Endothelial cell of umbilical vein (primary cell): ENCODE data around the gene ULBP2. TPM values are rescaled to one million over a fixed set of nuclear protein-coding genes. Genes with fewer than 3 reads are reported as not detected.

Experiments used
- BruUV-seq: library from RNA; stranded (reverse); fragments of 400-500 nt; replicated peaks from 2 replicates; lab custom pipeline; 2021; lab: Mats Ljungman, UMichigan
- CTCF ChIA-PET: fragments of 300-600, 350-600 bp; sonication (Branson Sonifier 250); formaldehyde crosslinking; loops from one replicate; lab custom pipeline; 2021; ENCODE audit warnings: antibody characterized with exemption, inconsistent platforms; lab: Charles Lee
- POLR2A ChIA-PET: fragments of 300-600, 350-600 bp; sonication (Branson Sonifier 250); formaldehyde crosslinking; loops from one replicate; lab custom pipeline; 2021; ENCODE audit warnings: antibody characterized with exemption, inconsistent platforms; lab: Charles Lee
- DNase-seq: peaks from one replicate; pipeline ENCODE4 v3.0.0-alpha.2; 2011; ENCODE audit warnings: low read depth, low spot score
- FAIRE-seq: peaks from 2 replicates; lab custom pipeline; 2011; peaks lifted over from hg19 to GRCh38; lab: Jason Lieb, UNC
- H2AFZ ChIP-seq: 2 replicates; pipeline ENCODE4 v1.6.0; 2012; ENCODE audit warnings: low read depth, low read length, control low read depth, inconsistent platforms
- H3K27ac ChIP-seq: 2 replicates; pipeline ENCODE4 v1.5.1; 2011; ENCODE audit warnings: low read depth, mild to moderate bottlenecking, control low read depth, low read length, moderate library complexity; ENCODE audit not compliant: insufficient read depth
- H3K27me3 ChIP-seq, 2 experiments: 2 replicates each; pipeline versions ENCODE4 v1.6.0 to v1.6.1; 2011; ENCODE audit warnings: low read length in 2 of 2, mixed read lengths in 1 of 2; ENCODE audit not compliant: control insufficient read depth in 2 of 2, insufficient read depth in 2 of 2
- H3K36me3 ChIP-seq, 2 experiments: 2 replicates in 1 of 2; 3 replicates in 1 of 2; pipeline ENCODE4 v1.5.1; 2011; ENCODE audit warnings: low read length in 2 of 2, mild to moderate bottlenecking in 1 of 2, moderate library complexity in 1 of 2; ENCODE audit not compliant: control insufficient read depth in 2 of 2, insufficient read depth in 2 of 2; ENCODE audit errors: extremely low read depth in 1 of 2
- H3K4me1 ChIP-seq: 3 replicates; pipeline ENCODE4 v1.5.1; 2011; ENCODE audit warnings: mild to moderate bottlenecking, low read length; ENCODE audit not compliant: control insufficient read depth, insufficient read depth; ENCODE audit errors: extremely low read depth
- H3K4me2 ChIP-seq: 2 replicates; pipeline ENCODE4 v1.6.1; 2011; ENCODE audit warnings: low read length, control low read depth, mixed read lengths; ENCODE audit not compliant: insufficient read depth
- H3K4me3 ChIP-seq, 3 experiments: fragments of 200-600 bp in 1 of 3; sonication (generic), shearing (Covaris generic) in 1 of 3; replicated peaks in 1 of 3; 2 replicates each; pipeline ENCODE4 v1.5.1; 2011 to 2016; ENCODE audit warnings: control low read depth in 3 of 3, low read length in 3 of 3, mild to moderate bottlenecking in 2 of 3, inconsistent platforms in 1 of 3, low read depth in 1 of 3, moderate library complexity in 1 of 3; ENCODE audit not compliant: insufficient read depth in 1 of 3
- H3K79me2 ChIP-seq: 2 replicates; pipeline ENCODE4 v1.6.0; 2012; ENCODE audit warnings: low read length, inconsistent platforms; ENCODE audit not compliant: control insufficient read depth, insufficient read depth
- H3K9ac ChIP-seq: replicated peaks from 2 replicates; pipeline ENCODE3; 2011; ENCODE audit warnings: low read length, control low read depth; ENCODE audit not compliant: insufficient read depth; ENCODE audit errors: extremely low read depth
- H3K9me1 ChIP-seq: replicated peaks from 3 replicates; pipeline ENCODE4 v1.6.0; 2011; ENCODE audit warnings: mild to moderate bottlenecking, low read length; ENCODE audit not compliant: control insufficient read depth, insufficient read depth; ENCODE audit errors: extremely low read depth
- H3K9me3 ChIP-seq: replicated peaks from 2 replicates; pipeline ENCODE4 v1.5.1; 2012; ENCODE audit warnings: low read length, inconsistent platforms; ENCODE audit not compliant: control insufficient read depth, insufficient read depth
- H4K20me1 ChIP-seq: replicated peaks from 2 replicates; pipeline ENCODE3; 2011; ENCODE audit warnings: mild to moderate bottlenecking, low read length; ENCODE audit not compliant: control insufficient read depth, insufficient read depth; ENCODE audit errors: extremely low read depth
- CTCF ChIP-seq, 2 donors: IDR thresholded peaks; 1 replicate in 1 of 2; 2 replicates in 1 of 2; pipeline ENCODE4 v1.5.1; 2011; ENCODE audit warnings: low read length in 2 of 2, mild to moderate bottlenecking in 2 of 2, moderate library complexity in 2 of 2, control low read depth in 1 of 2, inconsistent platforms in 1 of 2, low read depth in 1 of 2; ENCODE audit not compliant: insufficient read depth in 1 of 2; ENCODE audit errors: extremely low read depth in 1 of 2
- EZH2 ChIP-seq: IDR thresholded peaks from 2 replicates; pipeline ENCODE4 v1.6.1; 2012; ENCODE audit warnings: borderline replicate concordance, low read depth, mild to moderate bottlenecking, moderate library complexity, low read length, inconsistent platforms; ENCODE audit not compliant: severe bottlenecking
- FOS ChIP-seq: IDR thresholded peaks from 2 replicates; pipeline ENCODE4 v1.6.1; 2011; ENCODE audit warnings: mild to moderate bottlenecking, low read length, moderate library complexity, borderline replicate concordance; ENCODE audit not compliant: insufficient read depth
- GATA2 ChIP-seq: IDR thresholded peaks from 2 replicates; pipeline ENCODE4 v1.7.0; 2011; ENCODE audit warnings: low read depth, mild to moderate bottlenecking, moderate library complexity, mixed read lengths, low read length; ENCODE audit not compliant: insufficient read length, insufficient read depth
- JUN ChIP-seq: IDR thresholded peaks from 2 replicates; pipeline ENCODE4 v1.6.1; 2011; ENCODE audit warnings: borderline replicate concordance, low read depth; ENCODE audit not compliant: insufficient read length, insufficient read depth
- MAX ChIP-seq: IDR thresholded peaks from 2 replicates; pipeline ENCODE4 v1.6.1; 2011; ENCODE audit not compliant: insufficient read depth, insufficient read length
- MYC ChIP-seq: IDR thresholded peaks from one replicate; pipeline ENCODE4 v1.6.1; 2011; ENCODE audit warnings: mild to moderate bottlenecking, low read depth, low read length
- POLR2A ChIP-seq: IDR thresholded peaks from 2 replicates; pipeline ENCODE4 v1.6.1; 2012; ENCODE audit warnings: low read depth, mild to moderate bottlenecking, control low read depth, low read length
- POLR2AphosphoS5 ChIP-seq: IDR thresholded peaks from 2 replicates; pipeline ENCODE4 v1.6.1; 2012; ENCODE audit warnings: low read depth, mild to moderate bottlenecking, control low read depth, low read length, moderate library complexity; ENCODE audit not compliant: insufficient read depth
- dilution Hi-C: fragments of 300-500 bp; cut with MboI; formaldehyde crosslinking; loops from one replicate; pipeline ENCODE4 v1.15.0; 2019; ENCODE audit warnings: low sequenced_read_pairs; ENCODE audit not compliant: extremely low pct_ligation_motif_present
- intact Hi-C: fragments of 100-400 bp; cut with micrococcal nuclease; formaldehyde crosslinking; loops from one replicate; pipeline ENCODE4 v1.10.0; 2022
- polyA plus RNA-seq, 4 experiments: library from polyadenylated mRNA; depleted of rRNA in 3 of 4; stranded (reverse) in 3 of 4; unstranded in 1 of 4; fragments of >200 nt; gene quantifications; 2 replicates each; pipeline versions ENCODE4 v1.2.1 to v1.2.3, GENCODE V29; 2011 to 2012; ENCODE audit warnings: missing spikeins in 1 of 4
- total RNA-seq: library from RNA; stranded (reverse); gene quantifications from 2 replicates; pipeline ENCODE4 v1.2.3, GENCODE V29; 2021

ULBP2 gene
- total and polyA plus RNA-seq, 2 donors (not counting 3 experiments of a cell fraction or from before 2014, with no cell fraction given) = 7.0 to 22.8 TPM

GRCh38 chr6:149995235-149995750 lies 53.5 kb downstream of the ULBP2 start:
- no peak for DNase-seq
- Histone ChIP-seq H2AFZ (no peak overlapping the region), H3K4me1 (peaks cover 6% of the 10 kb centered on the region), H3K4me3 (no peak overlapping the region), H3K27me3 (peaks cover 37 to 51% of the 10 kb centered on the region in 2 experiments), H4K20me1 (no peaks in the 10 kb centered on the region), H3K36me3 (no peaks in the 10 kb centered on the region), H3K9me3 (no peaks in the 10 kb centered on the region), H3K9ac (no peak overlapping the region), H3K27ac (no peak overlapping the region), H3K79me2 (no peaks in the 10 kb centered on the region), H3K4me2 (no peak overlapping the region), H3K9me1 (no peaks in the 10 kb centered on the region)
- ChIA-PET CTCF (interaction anchor here (1.0 to 1.8 kb wide), 3 partner anchors 12 to 126 kb away, joined by 3 to 4 read pairs (median 4); no protein-coding TSS in a partner anchor), POLR2A (no interaction called here)
- FAIRE-seq = no peak
- no TSS peak for BruUV-seq
- TF ChIP-seq FOS = no peak
- no peak for TF ChIP-seq EZH2
- no peak for TF ChIP-seq MAX
- no peak for TF ChIP-seq CTCF (IDR thresholded peaks at IDR 0.05; ENCODE audit: extremely low read depth in 1 of 2, insufficient read depth in 1 of 2, low read depth in 1 of 2, low read length in 2 of 2)
- TF ChIP-seq MYC = no peak
- no peak for TF ChIP-seq JUN
- no peak for TF ChIP-seq POLR2AphosphoS5
- no peak for TF ChIP-seq POLR2A
- TF ChIP-seq GATA2 = no peak
- dilution Hi-C loops = no loop called here
- intact Hi-C loops = no loop called here
